GM12875 (cell line): ENCODE data around the gene AJM1.

Experiments used
- H3K4me3 ChIP-seq: one replicate; pipeline ENCODE4 v1.5.1; 2011; ENCODE audit warnings: low read depth, low read length, control low read depth
- CTCF ChIP-seq: IDR thresholded peaks from 2 replicates; pipeline ENCODE4 v1.5.1; 2011; ENCODE audit warnings: low read depth, mild to moderate bottlenecking, control low read depth, inconsistent platforms, low read length, moderate library complexity, borderline replicate concordance; ENCODE audit not compliant: insufficient read depth

Gene AJM1

GRCh38 chr9:136805207-136805740, 37.0 kb upstream of the AJM1 start:
- TF ChIP-seq CTCF: no peak
- H3K4me3 ChIP-seq: no peak overlapping the region

GRCh38 chr9:136806067-136806466, 36.2 kb upstream of the AJM1 start:
- no peak for TF ChIP-seq CTCF
- H3K4me3 ChIP-seq: no peak overlapping the region

GRCh38 chr9:136806631-136807201, 35.6 kb upstream of the AJM1 start:
- TF ChIP-seq CTCF: no peak
- H3K4me3 ChIP-seq: peak overlapping the region; percentile 97

GRCh38 chr9:136807281-136808074, 34.8 kb upstream of the AJM1 start, which contains the start of gene RABL6:
RABL6 (plus strand) TSS chr9:136807948; CDS start chr9:136808197, 249 bp downstream.
- TF ChIP-seq CTCF: no peak
- H3K4me3 ChIP-seq: peak within 1 kb of the TSS; percentile 97

- 0 out of 2 replicates have a peak, but pooled peaks have one; percentile 13 for TF ChIP-seq CTCF
- peak overlapping the region; percentile 97 for H3K4me3 ChIP-seq
Measured at GRCh38 chr9:136808075-136808805, 34.0 kb upstream of the AJM1 start.

GRCh38 chr9:136808806-136809158, 33.5 kb upstream of the AJM1 start:
- peak overlapping the region; percentile 97 for H3K4me3 ChIP-seq
- TF ChIP-seq CTCF: no peak
